GM20000 (cell line): ENCODE data around the gene SPN.

Experiments used
- DNase-seq: peaks from one replicate; pipeline ENCODE4 v3.0.0; 2012; ENCODE audit warnings: low spot score
- CTCF ChIP-seq: IDR thresholded peaks from 2 replicates; pipeline ENCODE4 v1.5.1; 2012; ENCODE audit warnings: mild to moderate bottlenecking, control low read depth; ENCODE audit errors: extremely low read depth, missing control alignments

SPN gene

GRCh38 chr16:29674188-29674587 lies 11.1 kb downstream of the SPN start:
- no peak for TF ChIP-seq CTCF
- no peak for DNase-seq

- TF ChIP-seq CTCF = no peak
- DNase-seq = no peak
Observed at GRCh38 chr16:29675811-29676643, 13.0 kb downstream of the SPN start.

- no peak for DNase-seq
- no peak for TF ChIP-seq CTCF
Observed at GRCh38 chr16:29676989-29677785, 14.1 kb downstream of the SPN start.

GRCh38 chr16:29678691-29679267 lies 15.7 kb downstream of the SPN start, which contains the start of gene QPRT:
Gene QPRT (plus strand): TSS chr16:29679180. CDS start chr16:29679198, 18 bp downstream.
- DNase-seq = peak; percentile 81
- TF ChIP-seq CTCF = no peak

GRCh38 chr16:29680180-29680598 lies 17.1 kb downstream of the SPN start:
- no peak for TF ChIP-seq CTCF
- no peak for DNase-seq

- DNase-seq = no peak
- TF ChIP-seq CTCF = no peak
Observed at GRCh38 chr16:29683543-29684090, 20.6 kb downstream of the SPN start.

- TF ChIP-seq CTCF = no peak
- no peak for DNase-seq
Observed at GRCh38 chr16:29684679-29685078, 21.6 kb downstream of the SPN start.
